ENCODE data around the gene SOX1. TPM values are rescaled to one million over a fixed set of nuclear protein-coding genes. Genes with fewer than 3 reads are reported as not detected.

The SOX1 gene
- total RNA-seq, 1 donor from 2014 or later, result not detected

GRCh38 chr13:112111239-112111857, 44.4 kb downstream of the SOX1 start:
- Histone ChIP-seq H3K9me3 (no peaks in the 10 kb centered on the region), H3K4me1 (no peaks in the 10 kb centered on the region), H3K36me3 (no peaks in the 10 kb centered on the region), H3K27me3 (no peaks in the 10 kb centered on the region), H3K4me3 (no peak overlapping the region), H3K27ac (no peak overlapping the region)
- intact Hi-C loops (cut with DNase I), result no loop called here
- no peak for DNase-seq (ENCODE audit: low spot score in 2 of 2)
- no peak for TF ChIP-seq CTCF (IDR thresholded peaks at IDR 0.05)

- H3K36me3 ChIP-seq, result no peaks in the 10 kb centered on the region
- H3K27me3 ChIP-seq, result no peaks in the 10 kb centered on the region
Observed at GRCh38 chr13:112112534-112113276, 45.8 kb downstream of the SOX1 start.

GRCh38 chr13:112113348-112113747, 46.4 kb downstream of the SOX1 start:
- Histone ChIP-seq H3K9me3 (no peaks in the 10 kb centered on the region), H3K4me3 (no peak overlapping the region), H3K36me3 (no peaks in the 10 kb centered on the region), H3K27me3 (no peaks in the 10 kb centered on the region), H3K27ac (no peak overlapping the region), H3K4me1 (no peaks in the 10 kb centered on the region)
- no peak for DNase-seq (ENCODE audit: low spot score in 2 of 2)
- intact Hi-C loops (cut with DNase I), result no loop called here
- no peak for TF ChIP-seq CTCF (IDR thresholded peaks at IDR 0.05)

More at GRCh38 chr13:112112534-112113276, 45.8 kb downstream of the SOX1 start:
- no peaks in the 10 kb centered on the region for H3K9me3 ChIP-seq
- TF ChIP-seq CTCF (IDR thresholded peaks at IDR 0.05), result no peak
- no peak overlapping the region for H3K27ac ChIP-seq
- intact Hi-C loops (cut with DNase I), result no loop called here
- DNase-seq (ENCODE audit: low spot score in 2 of 2), result no peak
- no peak overlapping the region for H3K4me3 ChIP-seq
- H3K4me1 ChIP-seq, result no peaks in the 10 kb centered on the region

GRCh38 chr13:112113851-112114250, 46.9 kb downstream of the SOX1 start:
- Histone ChIP-seq H3K4me3 (no peak overlapping the region), H3K27me3 (no peaks in the 10 kb centered on the region), H3K36me3 (no peaks in the 10 kb centered on the region), H3K4me1 (no peaks in the 10 kb centered on the region), H3K27ac (no peak overlapping the region), H3K9me3 (no peaks in the 10 kb centered on the region)
- intact Hi-C loops (cut with DNase I), result no loop called here
- DNase-seq (ENCODE audit: low spot score in 2 of 2), result no peak
- TF ChIP-seq CTCF (IDR thresholded peaks at IDR 0.05), result no peak

GRCh38 chr13:112114391-112114790, 47.4 kb downstream of the SOX1 start:
- TF ChIP-seq CTCF (IDR thresholded peaks at IDR 0.05), result no peak
- Histone ChIP-seq H3K9me3 (no peaks in the 10 kb centered on the region), H3K27ac (no peak overlapping the region), H3K27me3 (no peaks in the 10 kb centered on the region), H3K36me3 (no peaks in the 10 kb centered on the region), H3K4me1 (no peaks in the 10 kb centered on the region), H3K4me3 (no peak overlapping the region)
- DNase-seq (ENCODE audit: low spot score in 2 of 2), result no peak
- intact Hi-C loops (cut with DNase I), result no loop called here
